K562 (cell line): ENCODE results near the gene PIN4. TPM values are rescaled to one million over a fixed set of nuclear protein-coding genes. Genes with fewer than 3 reads are reported as not detected.

ENCODE experiments used
- ATAC-seq: fragments of 200-7000 bp; cut with Tn5 transposase; 3 replicates; pipeline ENCODE4 v1.9.1; 2020; ENCODE audit warnings: moderate library complexity
- BruUV-seq: library from RNA; stranded (reverse); fragments of 400-500 nt; replicated peaks from 2 replicates; lab custom pipeline; 2021; lab: Mats Ljungman, UMichigan
- CTCF ChIA-PET: fragments of 300-600 bp; formaldehyde crosslinking; extraction: SDS; loops from one replicate; lab custom pipeline; 2021; ENCODE audit warnings: low intra/inter-chr PET ratio; lab: Yijun Ruan, JAX
- POLR2A ChIA-PET: fragments of 300-600, 350-650 bp; sonication (Branson Sonifier 250); formaldehyde crosslinking; extraction: SDS; loops from one replicate; lab custom pipeline; 2021; ENCODE audit warnings: antibody characterized with exemption, inconsistent platforms; lab: Yijun Ruan, JAX
- DNase-seq, 4 experiments: peaks; one replicate each; pipeline versions ENCODE4 v3.0.0 to v3.0.0-alpha.2; 2011 to 2018; ENCODE audit warnings: low spot score in 3 of 4, mixed read lengths in 3 of 4; ENCODE audit errors: extremely low read depth in 1 of 4
- FAIRE-seq: peaks from 2 replicates; lab custom pipeline; 2011; peaks lifted over from hg19 to GRCh38; lab: Jason Lieb, UNC
- H2AFZ ChIP-seq: 2 replicates; pipeline ENCODE4 v1.6.0; 2011; ENCODE audit warnings: low read depth, low read length, control low read depth, inconsistent platforms
- H3K27ac ChIP-seq: fragments of 200-600 bp; 3 replicates; pipeline ENCODE4 v1.8.0; 2011; ENCODE audit warnings: low read depth, mild to moderate bottlenecking, control low read depth, inconsistent platforms, low read length, moderate library complexity, mixed read lengths; ENCODE audit errors: extremely low read depth
- H3K27me3 ChIP-seq, 2 experiments: fragments of 300-600 bp in 1 of 2; 2 replicates in 1 of 2; 3 replicates in 1 of 2; pipeline versions ENCODE4 v1.6.0 to v1.8.0; 2011; ENCODE audit warnings: inconsistent platforms in 2 of 2, low read length in 2 of 2, mild to moderate bottlenecking in 1 of 2, mixed read lengths in 1 of 2, moderate library complexity in 1 of 2; ENCODE audit not compliant: control insufficient read depth in 2 of 2, insufficient read depth in 2 of 2
- H3K36me3 ChIP-seq: fragments of 300-600 bp; 3 replicates; pipeline ENCODE4 v1.8.0; 2011; ENCODE audit warnings: mild to moderate bottlenecking, low read length, inconsistent platforms; ENCODE audit not compliant: control insufficient read depth, insufficient read depth
- H3K4me1 ChIP-seq, 2 experiments: fragments of 200-600 bp in 1 of 2; replicated peaks in 1 of 2; 2 replicates in 1 of 2; 3 replicates in 1 of 2; pipeline versions ENCODE4 v1.5.1 to v1.8.0; 2011; ENCODE audit warnings: inconsistent platforms in 2 of 2, low read length in 2 of 2, mild to moderate bottlenecking in 1 of 2, mixed read lengths in 1 of 2, moderate library complexity in 1 of 2; ENCODE audit not compliant: control insufficient read depth in 2 of 2, insufficient read depth in 2 of 2
- H3K4me2 ChIP-seq: 2 replicates; pipeline ENCODE4 v1.6.1; 2011; ENCODE audit warnings: low read length, control low read depth, inconsistent platforms, mixed read lengths; ENCODE audit not compliant: insufficient read depth
- H3K4me3 ChIP-seq: fragments of 200-600 bp; sonication (generic), shearing (Covaris generic); 2 replicates; pipeline ENCODE4 v1.5.1; 2016; ENCODE audit warnings: control low read depth, inconsistent platforms
- H3K79me2 ChIP-seq: fragments of 200-600 bp; 3 replicates; pipeline ENCODE4 v1.8.0; 2011; ENCODE audit warnings: low read length, inconsistent platforms; ENCODE audit not compliant: control insufficient read depth, insufficient read depth
- H3K9ac ChIP-seq, 2 experiments: 2 replicates each; pipeline versions ENCODE4 v1.6.0 to v1.6.1; 2011; ENCODE audit warnings: low read depth in 2 of 2, low read length in 2 of 2, control low read depth in 1 of 2, inconsistent platforms in 1 of 2, mild to moderate bottlenecking in 1 of 2, mixed read lengths in 1 of 2; ENCODE audit not compliant: insufficient read depth in 1 of 2
- H3K9me1 ChIP-seq: one replicate; pipeline ENCODE4 v1.6.0; 2011; ENCODE audit warnings: inconsistent platforms, mild to moderate bottlenecking, low read length, moderate library complexity; ENCODE audit not compliant: control insufficient read depth, insufficient read depth
- H3K9me3 ChIP-seq: replicated peaks from 2 replicates; pipeline ENCODE4 v1.5.1; 2011; ENCODE audit warnings: low read depth, low read length, inconsistent platforms; ENCODE audit not compliant: control insufficient read depth, insufficient read depth
- H4K20me1 ChIP-seq: replicated peaks from 2 replicates; pipeline ENCODE4 v1.6.1; 2011; ENCODE audit warnings: low read length, inconsistent platforms, mixed read lengths; ENCODE audit not compliant: control insufficient read depth, insufficient read depth
- ADNP ChIP-seq: fragments of 200-800 bp; sonication (Bioruptor generic); IDR thresholded peaks from 2 replicates; pipeline ENCODE4 v1.6.1; 2016; ENCODE audit warnings: missing genetic modification characterization, missing compliant biosample characterization
- CTCF ChIP-seq, 3 experiments: IDR thresholded peaks in 2 of 3; conservative IDR thresholded peaks in 1 of 3; 2 replicates each; pipeline ENCODE4 v1.5.1; 2011 to 2012; ENCODE audit warnings: low read length in 3 of 3, mild to moderate bottlenecking in 3 of 3, control low read depth in 2 of 3, improper control_type of control experiment in 1 of 3, inconsistent platforms in 1 of 3, low read depth in 1 of 3, mixed read lengths in 1 of 3, moderate library complexity in 1 of 3; ENCODE audit not compliant: insufficient read depth in 2 of 3
- DPF2 ChIP-seq: fragments of 450-650 bp; IDR thresholded peaks from 2 replicates; pipeline ENCODE4 v1.6.1; 2016
- NFATC3 ChIP-seq: fragments of 450-650 bp; IDR thresholded peaks from 2 replicates; pipeline ENCODE4 v1.6.1; 2017; ENCODE audit warnings: mild to moderate bottlenecking
- NR3C1 ChIP-seq: sonication (generic); formaldehyde crosslinking; IDR thresholded peaks from 2 replicates; pipeline ENCODE4 v1.8.1; 2022; ENCODE audit warnings: missing genetic modification reagents
- POLR2B ChIP-seq: fragments of 450-650 bp; IDR thresholded peaks from 2 replicates; pipeline ENCODE4 v1.6.1; 2018; ENCODE audit warnings: low read depth; ENCODE audit not compliant: partially characterized antibody
- TFAP4 ChIP-seq: sonication (generic); formaldehyde crosslinking; IDR thresholded peaks from 2 replicates; pipeline ENCODE4 v1.8.0; 2022; ENCODE audit warnings: missing genetic modification reagents, mild to moderate bottlenecking, moderate library complexity, borderline replicate concordance
- THRA ChIP-seq: fragments of 450-650 bp; IDR thresholded peaks from 2 replicates; pipeline ENCODE4 v1.6.1; 2017; ENCODE audit warnings: mild to moderate bottlenecking, moderate library complexity
- ZBTB9 ChIP-seq: fragments of 450-650 bp; formaldehyde crosslinking; IDR thresholded peaks from 2 replicates; pipeline ENCODE4 v1.4.0; 2020; ENCODE audit warnings: mild to moderate bottlenecking, moderate library complexity
- ZNF766 ChIP-seq: fragments of 200-800 bp; sonication (Bioruptor generic); conservative IDR thresholded peaks from 2 replicates; pipeline ENCODE4 v1.6.1; 2016; ENCODE audit warnings: missing genetic modification characterization, missing compliant biosample characterization
- WGBS: fragments of 100-300 bp; shearing (Covaris generic); methylation state at CpG from one replicate; pipeline ENCODE4 v1.1.6; 2016; ENCODE audit warnings: low coverage, mixed read lengths; ENCODE audit not compliant: insufficient coverage; ENCODE audit errors: missing lambda C conversion rate; 5-methylcytosine and 5-hydroxymethylcytosine counted together
- in situ Hi-C: fragments of 300-500 bp; cut with MboI; formaldehyde crosslinking; loops from 4 replicates; pipeline ENCODE4 v1.15.0; 2018; ENCODE audit warnings: inconsistent platforms, mixed read lengths
- intact Hi-C: fragments of 100-400 bp; cut with micrococcal nuclease; formaldehyde crosslinking; loops from 2 replicates; pipeline ENCODE4 v1.14.2; 2022
- polyA plus RNA-seq, 8 experiments: library from polyadenylated mRNA; depleted of rRNA in 4 of 8; stranded (reverse) in 5 of 8; unstranded in 3 of 8; fragments of >200 nt; fragmentation: Nextera tagmentation in 2 of 8; fragmentation: Illumina TruSeq in 1 of 8; extraction: Ambion mirVana in 2 of 8; extraction: Trizol in 1 of 8; gene quantifications; 2 replicates each; pipeline versions ENCODE4 v1.2.1 to v1.2.3, GENCODE V29; 2011 to 2014; ENCODE audit warnings: inconsistent platforms in 1 of 8, missing spikeins in 1 of 8
- total RNA-seq, 7 experiments: library from RNA; depleted of rRNA in 6 of 7; stranded (reverse); fragments of >200 nt in 6 of 7; fragmentation: Illumina TruSeq in 2 of 7; extraction: Trizol in 2 of 7; gene quantifications; 2 replicates each; pipeline versions ENCODE4 v1.2.1 to v1.2.3, GENCODE V29; 2011 to 2021; ENCODE audit warnings: low replicate concordance in 1 of 7
- TF ChIP-seq, protein P1 (sequence below): fragments of 250-450 bp; sonication (Bioruptor Pico); IDR thresholded peaks from 2 replicates; pipeline ENCODE4 v1.5.0; 2021
- TF ChIP-seq, protein P2 (sequence below): IDR thresholded peaks from 3 replicates; pipeline ENCODE4 v1.6.1; 2011; ENCODE audit warnings: borderline replicate concordance, mild to moderate bottlenecking; ENCODE audit not compliant: insufficient read length, insufficient read depth

Gene PIN4
- total and polyA plus RNA-seq, 9 of the 15 experiments (the other 6 are each of a cell fraction or from before 2014, with no cell fraction given), result 10.0 to 132 (median 45.6) TPM

- no peak for TF ChIP-seq ZBTB9 (CRISPR knock-in tag)
- TF ChIP-seq, protein P1, sequence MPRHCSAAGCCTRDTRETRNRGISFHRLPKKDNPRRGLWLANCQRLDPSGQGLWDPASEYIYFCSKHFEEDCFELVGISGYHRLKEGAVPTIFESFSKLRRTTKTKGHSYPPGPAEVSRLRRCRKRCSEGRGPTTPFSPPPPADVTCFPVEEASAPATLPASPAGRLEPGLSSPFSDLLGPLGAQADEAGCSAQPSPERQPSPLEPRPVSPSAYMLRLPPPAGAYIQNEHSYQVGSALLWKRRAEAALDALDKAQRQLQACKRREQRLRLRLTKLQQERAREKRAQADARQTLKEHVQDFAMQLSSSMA (CRISPR knock-in tag), result no peak
- 0 out of 2 replicates have a peak, but pooled peaks have one; percentile 32 for TF ChIP-seq DPF2
- TF ChIP-seq THRA, result no peak
Observed at GRCh38 chrX:72243472-72243871, 61.9 kb downstream of the PIN4 start (continued).

DNA sequence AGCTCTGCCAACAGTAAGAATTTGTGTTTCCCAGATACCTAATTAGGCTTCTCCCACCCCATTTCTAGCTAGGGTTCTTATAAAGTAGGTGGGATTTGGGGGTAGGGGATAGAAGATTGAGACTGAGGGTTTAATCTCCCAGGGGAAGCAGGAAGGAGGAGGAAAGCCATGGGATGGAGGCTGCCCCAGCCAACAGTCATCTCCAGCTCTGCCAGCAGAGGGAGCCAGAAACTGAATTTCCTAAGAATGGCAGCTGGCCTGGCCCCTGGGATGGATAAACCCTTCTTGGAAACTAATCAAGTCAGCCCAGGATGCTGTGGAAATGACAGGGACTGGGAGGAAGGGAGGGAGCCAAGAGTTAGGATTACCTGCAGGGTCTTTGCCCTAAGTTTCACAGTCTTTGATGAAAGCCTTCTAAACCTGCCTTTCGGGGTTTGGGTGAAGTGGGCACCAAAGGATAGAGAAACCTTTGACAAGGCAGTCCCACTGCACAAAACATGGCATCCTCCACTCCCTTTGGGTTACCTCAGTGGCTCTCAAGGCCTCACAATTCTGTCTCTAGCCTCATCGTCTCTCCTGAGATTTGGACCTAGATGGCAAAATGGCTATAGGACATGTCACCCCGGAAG lies 64.0 kb downstream of the PIN4 start:
- in situ Hi-C loops, result no loop called here
- peak; percentile 86 for FAIRE-seq
- CTCF ChIA-PET, result interaction anchor here (1.0 kb wide), 1 partner anchor 294 kb away, joined by 3 read pairs; no protein-coding TSS in a partner anchor
- peak; percentile 26; the same call in 1 of the 2 replicates for TF ChIP-seq TFAP4 (CRISPR knock-in tag)
- TF ChIP-seq, protein P2, sequence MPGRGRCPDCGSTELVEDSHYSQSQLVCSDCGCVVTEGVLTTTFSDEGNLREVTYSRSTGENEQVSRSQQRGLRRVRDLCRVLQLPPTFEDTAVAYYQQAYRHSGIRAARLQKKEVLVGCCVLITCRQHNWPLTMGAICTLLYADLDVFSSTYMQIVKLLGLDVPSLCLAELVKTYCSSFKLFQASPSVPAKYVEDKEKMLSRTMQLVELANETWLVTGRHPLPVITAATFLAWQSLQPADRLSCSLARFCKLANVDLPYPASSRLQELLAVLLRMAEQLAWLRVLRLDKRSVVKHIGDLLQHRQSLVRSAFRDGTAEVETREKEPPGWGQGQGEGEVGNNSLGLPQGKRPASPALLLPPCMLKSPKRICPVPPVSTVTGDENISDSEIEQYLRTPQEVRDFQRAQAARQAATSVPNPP, result no peak
- TF ChIP-seq CTCF (IDR thresholded peaks at IDR 0.05 in 2 of 3, conservative IDR thresholded peaks at IDR 0.05 in 1 of 3; ENCODE audit: insufficient read depth in 2 of 3, low read depth in 1 of 3, low read length in 3 of 3), result peak; percentile 73 to 81 (median 80)
- TF ChIP-seq ADNP (tag), result no peak
- TF ChIP-seq ZNF766, result no peak
- TF ChIP-seq POLR2B, result no peak
- no peak for TF ChIP-seq NFATC3
- TF ChIP-seq NR3C1 (CRISPR knock-in tag), result no peak

More for the DNA sequence above, 64.0 kb downstream of the PIN4 start:
- H3K4me1 ChIP-seq, result peaks cover 0 to 5% of the 10 kb centered on the region in 2 experiments; a peak in 3 of 5 replicates
- no peak overlapping the region for H3K27ac ChIP-seq
- POLR2A ChIA-PET, result interaction anchor here (1.8 kb wide), 1 partner anchor 31 kb away, joined by 9 read pairs; the partner anchor contains the start of gene RPS4X
- WGBS, result 67% methylated on average over 3 of the region's 3 CpGs
- no peak overlapping the region for H3K9ac ChIP-seq
- DNase-seq (peak; percentile 67 to 72 (median 70)), ATAC-seq (peak; percentile 88)
- no peaks in the 10 kb centered on the region for H3K79me2 ChIP-seq
- no peak overlapping the region for H3K4me2 ChIP-seq
- no peaks in the 10 kb centered on the region for H3K36me3 ChIP-seq
- no peaks in the 10 kb centered on the region for H3K27me3 ChIP-seq
- BruUV-seq, result no TSS peak
- no peaks in the 10 kb centered on the region for H4K20me1 ChIP-seq
- H3K9me3 ChIP-seq, result no peaks in the 10 kb centered on the region
- no peaks in the 10 kb centered on the region for H3K9me1 ChIP-seq
- H2AFZ ChIP-seq, result no peak overlapping the region
- intact Hi-C loops, result loop anchor here (5.0 to 10.0 kb wide), 2 partner anchors 139 to 297 kb away; no protein-coding TSS in a partner anchor
- no peak overlapping the region for H3K4me3 ChIP-seq
